Measurements from ENCODE around the gene RHBDL1. TPM values are rescaled to one million over a fixed set of nuclear protein-coding genes. Genes with fewer than 3 reads are reported as not detected.

RHBDL1 gene
- total and polyA plus RNA-seq, 2 of the 8 experiments (the other 6 are each of a cell fraction or from before 2014, with no cell fraction given), result 4.0 to 8.1 TPM

DNA sequence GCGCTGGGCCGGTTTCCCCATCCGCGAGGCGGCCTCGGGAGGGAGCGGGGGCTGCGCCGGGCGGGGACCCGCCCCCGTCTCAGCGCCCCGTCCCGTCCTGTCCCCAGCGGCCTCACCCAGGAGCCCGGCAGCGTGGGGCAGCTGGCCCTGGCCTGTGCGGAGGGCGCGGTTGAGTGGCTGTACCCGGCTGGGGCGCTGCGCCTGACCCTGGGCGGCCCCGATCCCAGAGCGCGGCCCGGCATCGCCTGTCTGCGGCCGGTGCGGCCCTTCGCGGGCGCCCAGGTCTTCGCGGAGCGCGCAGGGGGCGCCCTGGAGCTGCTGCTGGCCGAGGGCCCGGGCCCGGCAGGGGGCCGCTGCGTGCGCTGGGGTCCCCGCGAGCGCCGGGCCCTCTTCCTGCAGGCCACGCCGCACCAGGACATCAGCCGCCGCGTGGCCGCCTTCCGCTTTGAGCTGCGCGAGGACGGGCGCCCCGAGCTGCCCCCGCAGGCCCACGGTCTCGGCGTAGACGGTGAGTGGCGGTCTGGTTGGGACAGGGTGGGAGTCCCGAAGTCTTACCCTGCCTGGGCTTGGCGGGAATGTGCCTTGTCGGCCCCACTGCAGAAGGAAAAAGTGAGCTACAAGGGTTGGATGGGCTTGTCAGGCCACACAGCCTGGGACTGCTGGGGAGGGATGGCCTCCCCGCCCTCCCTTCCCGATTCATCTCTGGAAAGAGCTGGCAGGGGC, 40.2 kb downstream of the RHBDL1 start:
- Histone ChIP-seq H4K8ac (ENCODE audit: extremely low read depth, insufficient read depth, low read length) (peak overlapping the region; percentile 73; the same call in 1 of the 2 replicates), H3K18ac (ENCODE audit: extremely low read depth, low read length) (peak overlapping the region; percentile 48), H2BK15ac (ENCODE audit: low read length) (no peak overlapping the region), H3K14ac (ENCODE audit: insufficient read length) (no peak overlapping the region), H3K36me3 (ENCODE audit: control insufficient read depth in 2 of 4, insufficient read depth in 4 of 4, low read length in 3 of 4) (no peaks in the 10 kb centered on the region), H3K9ac (replicated peaks in 1 of 4; ENCODE audit: extremely low read depth in 1 of 4, low read depth in 3 of 4, low read length in 3 of 4) (peak overlapping the region in 1 of 4 experiments; percentile 54; a peak in 2 of 7 replicates), H4K20me1 (replicated peaks in 1 of 2; ENCODE audit: control insufficient read depth in 1 of 2, insufficient read depth in 2 of 2, low read length in 2 of 2) (peaks cover 4 to 13% of the 10 kb centered on the region in 2 experiments), H2BK120ac (replicated peaks; ENCODE audit: low read depth, low read length) (no peak overlapping the region), H3K4me2 (ENCODE audit: insufficient read depth in 1 of 2, low read depth in 2 of 2, low read length in 2 of 2) (peak overlapping the region; percentile 53 to 83), H3K56ac (replicated peaks; ENCODE audit: insufficient read length, low read depth, low read length) (no peak overlapping the region), H3K4me1 (replicated peaks in 1 of 4; ENCODE audit: control insufficient read depth in 3 of 4, insufficient read depth in 4 of 4, low read length in 3 of 4) (peaks cover 0 to 29% (median 19%) of the 10 kb centered on the region in 4 experiments; a peak in 5 of 7 replicates), H3K79me1 (ENCODE audit: low read depth, low read length) (no peaks in the 10 kb centered on the region), H2BK5ac (ENCODE audit: low read depth, low read length) (no peak overlapping the region; the same call in 1 of the 2 replicates), H3K23ac (ENCODE audit: insufficient read length) (no peak overlapping the region), H3K23me2 (ENCODE audit: low read depth, low read length) (peaks cover 17% of the 10 kb centered on the region; the same call in 1 of the 2 replicates), H3K4me3 (ENCODE audit: extremely low read depth in 1 of 4, insufficient read depth in 2 of 4, low read depth in 3 of 4, low read length in 4 of 4) (peak overlapping the region; percentile 41 to 74 (median 44); a peak in 7 of 8 replicates), H3K79me2 (ENCODE audit: control insufficient read depth in 1 of 2, insufficient read depth in 2 of 2, low read length in 2 of 2) (no peaks in the 10 kb centered on the region), H2BK12ac (ENCODE audit: low read depth, low read length) (no peak overlapping the region), H3K27ac (ENCODE audit: low read depth, low read length) (no peak overlapping the region), H2AK5ac (ENCODE audit: low read depth, low read length) (no peak overlapping the region), H4K5ac (ENCODE audit: insufficient read length, low read depth, low read length) (no peak overlapping the region), H3K9me3 (ENCODE audit: insufficient read depth in 2 of 2, low read depth in 1 of 2, low read length in 1 of 2) (no peaks in the 10 kb centered on the region), H3K4ac (replicated peaks; ENCODE audit: insufficient read length, low read depth, low read length) (no peak overlapping the region), H2AFZ (ENCODE audit: low read length) (no peak overlapping the region), H2BK20ac (ENCODE audit: low read length) (no peak overlapping the region), H4K91ac (replicated peaks; ENCODE audit: insufficient read length, low read length) (no peak overlapping the region), H3K27me3 (replicated peaks in 1 of 4; ENCODE audit: control insufficient read depth in 3 of 4, extremely low read depth in 1 of 4, insufficient read depth in 3 of 4, low read length in 3 of 4) (peaks cover 0 to 44% (median 26%) of the 10 kb centered on the region in 4 experiments; a peak in 6 of 7 replicates)
- CTCF ChIA-PET (ENCODE audit: partially characterized antibody), result interaction anchor here (0.6 to 33.4 kb wide), 19 partner anchors 8 to 616 kb away, joined by 3 to 977 read pairs (median 4); partner anchors contain the start of genes ANTKMT, CCDC78, CHTF18 and CIAO3
- POLR2A ChIA-PET (ENCODE audit: partially characterized antibody), result interaction anchor here (0.9 to 23.0 kb wide), 20 partner anchors 1 to 345 kb away, joined by 3 to 353 read pairs (median 5); partner anchors contain the start of genes ANTKMT, CCDC78, CHTF18 and CIAO3
- 4% methylated on average over 38 of the region's 74 CpGs; no CpG with 5 or more reads in 1 of the 2 experiments for WGBS, 2 experiments (ENCODE audit: extremely low coverage in 1 of 2, insufficient coverage in 1 of 2, insufficient read length in 1 of 2, insufficient replicate concordance in 2 of 2, low coverage in 1 of 2, low lambda C conversion rate in 2 of 2, missing lambda C conversion rate in 1 of 2)
- no peak for FAIRE-seq
- DNase-seq (ENCODE audit: low read depth in 1 of 2, low spot score in 2 of 2), result no peak
- TF ChIP-seq, protein P1, sequence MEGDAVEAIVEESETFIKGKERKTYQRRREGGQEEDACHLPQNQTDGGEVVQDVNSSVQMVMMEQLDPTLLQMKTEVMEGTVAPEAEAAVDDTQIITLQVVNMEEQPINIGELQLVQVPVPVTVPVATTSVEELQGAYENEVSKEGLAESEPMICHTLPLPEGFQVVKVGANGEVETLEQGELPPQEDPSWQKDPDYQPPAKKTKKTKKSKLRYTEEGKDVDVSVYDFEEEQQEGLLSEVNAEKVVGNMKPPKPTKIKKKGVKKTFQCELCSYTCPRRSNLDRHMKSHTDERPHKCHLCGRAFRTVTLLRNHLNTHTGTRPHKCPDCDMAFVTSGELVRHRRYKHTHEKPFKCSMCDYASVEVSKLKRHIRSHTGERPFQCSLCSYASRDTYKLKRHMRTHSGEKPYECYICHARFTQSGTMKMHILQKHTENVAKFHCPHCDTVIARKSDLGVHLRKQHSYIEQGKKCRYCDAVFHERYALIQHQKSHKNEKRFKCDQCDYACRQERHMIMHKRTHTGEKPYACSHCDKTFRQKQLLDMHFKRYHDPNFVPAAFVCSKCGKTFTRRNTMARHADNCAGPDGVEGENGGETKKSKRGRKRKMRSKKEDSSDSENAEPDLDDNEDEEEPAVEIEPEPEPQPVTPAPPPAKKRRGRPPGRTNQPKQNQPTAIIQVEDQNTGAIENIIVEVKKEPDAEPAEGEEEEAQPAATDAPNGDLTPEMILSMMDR (IDR thresholded peaks at IDR 0.05; ENCODE audit: control extremely low read depth in 1 of 3, insufficient read depth in 1 of 3, low read depth in 1 of 3, low read length in 3 of 3), result peak in 2 of 3 experiments; percentile 22 to 53; a peak in 3 of 4 replicates
- TF ChIP-seq RAD21 (IDR thresholded peaks at IDR 0.05 in 1 of 2, conservative IDR thresholded peaks at IDR 0.05 in 1 of 2; ENCODE audit: low read depth in 2 of 2, low read length in 2 of 2) (peak in 1 of 2 experiments; percentile 39; a peak in 2 of 4 replicates), ZNF274 (IDR thresholded peaks at IDR 0.05; ENCODE audit: borderline replicate concordance, extremely low read depth, low read length) (no peak), RNF2 (IDR thresholded peaks at IDR 0.05; ENCODE audit: borderline replicate concordance, low read depth, low read length, missing control alignments, poor library complexity, severe bottlenecking) (no peak)
- TF ChIP-seq, protein P2, sequence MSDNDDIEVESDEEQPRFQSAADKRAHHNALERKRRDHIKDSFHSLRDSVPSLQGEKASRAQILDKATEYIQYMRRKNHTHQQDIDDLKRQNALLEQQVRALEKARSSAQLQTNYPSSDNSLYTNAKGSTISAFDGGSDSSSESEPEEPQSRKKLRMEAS (IDR thresholded peaks at IDR 0.05), result peak; percentile 30; the same call in 1 of the 2 replicates
- TF ChIP-seq, protein P3, sequence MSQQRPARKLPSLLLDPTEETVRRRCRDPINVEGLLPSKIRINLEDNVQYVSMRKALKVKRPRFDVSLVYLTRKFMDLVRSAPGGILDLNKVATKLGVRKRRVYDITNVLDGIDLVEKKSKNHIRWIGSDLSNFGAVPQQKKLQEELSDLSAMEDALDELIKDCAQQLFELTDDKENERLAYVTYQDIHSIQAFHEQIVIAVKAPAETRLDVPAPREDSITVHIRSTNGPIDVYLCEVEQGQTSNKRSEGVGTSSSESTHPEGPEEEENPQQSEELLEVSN (IDR thresholded peaks at IDR 0.05), result peak; percentile 27; the same call in 1 of the 2 replicates
